ENCODE measurements around the gene NDUFB6. TPM values are rescaled to one million over a fixed set of nuclear protein-coding genes. Genes with fewer than 3 reads are reported as not detected.
"Not testable (repeated sequence)": the region's sequence is repeated elsewhere in the genome, so short reads cannot be mapped to it uniquely, and the experiment has no call there.

Gene NDUFB6
- total and polyA plus RNA-seq, 10 donors = 18.0 to 36.7 (median 26.1) TPM

DNA sequence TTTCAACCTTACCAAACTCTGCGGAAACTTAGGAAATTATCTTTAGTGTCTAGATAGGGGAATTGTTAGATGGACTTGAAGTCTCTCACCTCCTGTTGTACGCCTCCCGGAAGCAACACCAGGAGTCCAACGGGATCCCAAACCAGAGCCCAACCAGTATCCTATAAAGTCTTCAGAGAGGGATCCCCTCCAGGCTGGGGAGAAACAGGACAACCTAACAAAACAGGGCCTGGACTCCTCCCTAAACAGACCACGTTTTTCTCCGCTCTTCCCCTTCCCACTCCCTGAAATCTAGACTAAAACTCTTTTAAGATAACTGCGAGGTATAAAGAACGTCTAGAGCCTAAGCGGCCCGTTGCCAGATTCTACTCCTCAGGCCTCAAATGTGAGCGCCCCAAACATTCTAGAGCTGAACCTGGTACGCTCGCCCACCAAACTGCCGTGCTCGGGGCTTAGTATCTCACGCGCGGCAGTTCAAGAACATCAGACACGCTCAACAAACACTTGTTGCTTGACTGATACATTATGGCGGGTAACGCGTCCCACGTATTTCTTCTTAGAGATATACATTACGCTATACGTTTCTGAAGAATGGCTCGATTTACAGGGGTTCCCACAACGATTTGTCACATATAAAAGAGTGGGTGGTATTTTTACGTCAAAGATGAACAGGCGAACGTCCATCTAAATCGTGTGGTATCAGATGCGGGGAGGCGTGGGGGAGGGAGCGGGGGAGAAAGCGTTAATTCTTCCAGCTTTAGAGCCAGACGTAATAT, 21.5 kb downstream of the NDUFB6 start:
- Histone ChIP-seq H3K27ac (peak overlapping the region; percentile 90 to 96 (median 94)), H3K9me3 (no peaks in the 10 kb centered on the region), H3K4me1 (peaks cover 4 to 70% (median 50%) of the 10 kb centered on the region in 6 donors), H3K4me3 (peak overlapping the region; percentile 59 to 96 (median 80)), H3K27me3 (replicated peaks in 1 of 7) (no peaks in the 10 kb centered on the region), H3K36me3 (peaks cover 0 to 19% (median 0%) of the 10 kb centered on the region in 6 donors)
- TF ChIP-seq POLR2A (IDR thresholded peaks at IDR 0.05) = no peak
- no peak for TF ChIP-seq CTCF (IDR thresholded peaks at IDR 0.05 in 8 of 11, conservative IDR thresholded peaks at IDR 0.05 in 3 of 11)
- TF ChIP-seq POLR2AphosphoS5 (IDR thresholded peaks at IDR 0.05) = no peak
- peak; percentile 83 for DNase-seq
- intact Hi-C loops (cut with DNase I; ENCODE audit: low total_unique reads) = no loop called here
- 0 to 1% (median 1%) methylated on average over 28 to 36 of the region's 36 CpGs for WGBS, 5 donors

- Histone ChIP-seq H3K9me3 (no peaks in the 10 kb centered on the region), H3K27me3 (replicated peaks in 1 of 7) (no peaks in the 10 kb centered on the region), H3K4me1 (peaks cover 4 to 70% (median 46%) of the 10 kb centered on the region in 6 donors), H3K36me3 (peaks cover 0 to 21% (median 0%) of the 10 kb centered on the region in 6 donors), H3K27ac (peak overlapping the region; percentile 90 to 96 (median 94)), H3K4me3 (peak overlapping the region; percentile 59 to 96 (median 80))
- intact Hi-C loops (cut with DNase I; ENCODE audit: low total_unique reads) = no loop called here
- peak; percentile 86 to 91 (median 88) for TF ChIP-seq POLR2AphosphoS5 (IDR thresholded peaks at IDR 0.05)
- TF ChIP-seq POLR2A (IDR thresholded peaks at IDR 0.05) = peak in 1 of 3 donors; percentile 24
- peak in 4 of 11 experiments; percentile 12 to 30 (median 25) for TF ChIP-seq CTCF (IDR thresholded peaks at IDR 0.05 in 8 of 11, conservative IDR thresholded peaks at IDR 0.05 in 3 of 11)
- WGBS, 5 donors = 0 to 1% (median 1%) methylated on average over 21 to 75 of the region's 75 CpGs
- DNase-seq = peak; percentile 98
These were observed 22.2 kb downstream of the NDUFB6 start for GRCh38 chr9:32550562-32551275.

GRCh38 chr9:32550150-32550561, 22.8 kb downstream of the NDUFB6 start:
- peak overlapping the region; percentile 59 to 96 (median 80) for H3K4me3 ChIP-seq
- no peaks in the 10 kb centered on the region for H3K9me3 ChIP-seq
- peaks cover 4 to 71% (median 45%) of the 10 kb centered on the region in 6 donors for H3K4me1 ChIP-seq
- WGBS, 5 donors = 1 to 5% (median 1%) methylated on average over 10 of the region's 10 CpGs
- DNase-seq = no peak
- peaks cover 0 to 21% (median 0%) of the 10 kb centered on the region in 6 donors for H3K36me3 ChIP-seq
- TF ChIP-seq POLR2A (IDR thresholded peaks at IDR 0.05) (no peak), POLR2AphosphoS5 (IDR thresholded peaks at IDR 0.05) (no peak), CTCF (IDR thresholded peaks at IDR 0.05 in 8 of 11, conservative IDR thresholded peaks at IDR 0.05 in 3 of 11) (no peak)
- intact Hi-C loops (cut with DNase I; ENCODE audit: low total_unique reads) = no loop called here
- H3K27me3 ChIP-seq (replicated peaks in 1 of 7) = no peaks in the 10 kb centered on the region
- peak overlapping the region; percentile 90 to 96 (median 94) for H3K27ac ChIP-seq

GRCh38 chr9:32548213-32548612, 24.7 kb downstream of the NDUFB6 start:
- intact Hi-C loops (cut with DNase I; ENCODE audit: low total_unique reads); H3K27me3 ChIP-seq (replicated peaks in 1 of 7); H3K27ac ChIP-seq; H3K9me3 ChIP-seq; H3K4me3 ChIP-seq; DNase-seq: not testable (repeated sequence)
- 95 to 99% (median 97%) methylated on average over 20 of the region's 20 CpGs for WGBS, 5 donors
- H3K4me1 ChIP-seq = peaks cover 4 to 54% (median 34%) of the 10 kb centered on the region in 6 donors
- peaks cover 0 to 32% (median 6%) of the 10 kb centered on the region in 6 donors for H3K36me3 ChIP-seq

All from spleen (tissue), 11 donors.